HG02610 (cell line): ENCODE measurements around the gene RXRB.

Source experiments
- ATAC-seq: cut with Tn5 transposase; IDR thresholded peaks from one replicate; pipeline ENCODE4 v1.9.1; 2021; ENCODE audit warnings: mild to moderate bottlenecking, moderate library complexity; ENCODE audit not compliant: unreplicated experiment

RXRB gene

DNA sequence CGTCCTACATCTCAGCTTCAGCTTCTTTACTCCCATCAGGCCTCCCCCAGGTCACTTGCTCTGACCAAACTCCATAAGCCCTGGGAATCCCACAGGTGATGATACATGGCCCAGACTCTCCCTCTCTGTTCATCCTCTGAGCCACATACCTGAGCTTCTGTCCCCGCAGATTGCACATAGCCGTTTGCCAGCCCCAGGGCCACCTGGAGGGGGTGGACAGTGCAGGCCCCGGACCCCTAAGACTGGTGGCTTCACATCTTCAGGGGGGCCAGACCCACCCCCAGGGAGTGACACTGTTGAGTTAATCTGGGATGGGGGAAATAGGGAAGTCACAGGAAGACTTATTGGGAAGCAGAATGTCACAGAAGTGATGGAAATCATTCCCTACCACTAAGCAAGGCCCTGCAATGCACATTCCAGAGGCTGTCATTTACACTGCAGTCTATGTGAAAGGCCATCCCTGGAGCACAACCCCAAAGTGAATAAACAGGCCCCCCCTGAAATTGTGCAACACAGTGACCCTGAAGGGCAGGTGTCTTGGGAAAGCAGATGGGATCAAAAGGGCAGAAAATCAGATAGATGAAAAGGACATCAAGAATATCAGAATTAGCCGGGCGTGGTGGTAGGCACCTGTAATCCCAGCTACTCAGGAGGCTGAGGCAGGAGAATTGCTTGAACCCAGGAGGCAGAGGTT is 2.2 kb downstream of the RXRB start:
- no peak for ATAC-seq

DNA sequence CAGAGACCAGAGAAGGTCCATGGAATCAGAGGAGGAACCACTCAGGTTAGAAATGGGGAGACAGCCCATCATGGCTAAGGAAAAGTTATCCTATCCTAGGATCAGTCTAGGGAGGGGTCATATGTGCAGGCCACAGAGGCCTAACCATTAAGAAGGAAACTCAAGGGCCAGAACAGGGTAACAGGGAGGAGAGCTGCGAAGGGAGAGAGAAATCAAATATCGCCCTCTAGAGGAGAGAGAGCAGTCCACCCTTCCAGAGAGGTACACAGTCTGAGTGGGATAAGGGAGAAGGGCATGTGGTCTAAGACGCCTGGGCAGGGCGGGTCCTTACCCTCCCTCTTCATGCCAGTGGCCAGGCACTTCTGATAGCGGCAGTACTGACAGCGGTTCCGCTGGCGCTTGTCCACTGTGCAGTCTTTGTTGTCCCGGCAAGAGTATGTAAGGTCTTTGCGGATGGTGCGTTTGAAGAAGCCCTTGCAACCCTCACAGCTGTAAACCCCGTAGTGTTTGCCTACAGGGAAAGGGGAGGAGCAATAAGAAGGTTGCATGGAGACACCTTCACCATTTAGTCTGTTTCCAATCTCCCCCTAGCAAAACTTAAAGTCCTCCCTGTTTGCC is 2.9 kb downstream of the RXRB start:
- ATAC-seq, result no peak

DNA sequence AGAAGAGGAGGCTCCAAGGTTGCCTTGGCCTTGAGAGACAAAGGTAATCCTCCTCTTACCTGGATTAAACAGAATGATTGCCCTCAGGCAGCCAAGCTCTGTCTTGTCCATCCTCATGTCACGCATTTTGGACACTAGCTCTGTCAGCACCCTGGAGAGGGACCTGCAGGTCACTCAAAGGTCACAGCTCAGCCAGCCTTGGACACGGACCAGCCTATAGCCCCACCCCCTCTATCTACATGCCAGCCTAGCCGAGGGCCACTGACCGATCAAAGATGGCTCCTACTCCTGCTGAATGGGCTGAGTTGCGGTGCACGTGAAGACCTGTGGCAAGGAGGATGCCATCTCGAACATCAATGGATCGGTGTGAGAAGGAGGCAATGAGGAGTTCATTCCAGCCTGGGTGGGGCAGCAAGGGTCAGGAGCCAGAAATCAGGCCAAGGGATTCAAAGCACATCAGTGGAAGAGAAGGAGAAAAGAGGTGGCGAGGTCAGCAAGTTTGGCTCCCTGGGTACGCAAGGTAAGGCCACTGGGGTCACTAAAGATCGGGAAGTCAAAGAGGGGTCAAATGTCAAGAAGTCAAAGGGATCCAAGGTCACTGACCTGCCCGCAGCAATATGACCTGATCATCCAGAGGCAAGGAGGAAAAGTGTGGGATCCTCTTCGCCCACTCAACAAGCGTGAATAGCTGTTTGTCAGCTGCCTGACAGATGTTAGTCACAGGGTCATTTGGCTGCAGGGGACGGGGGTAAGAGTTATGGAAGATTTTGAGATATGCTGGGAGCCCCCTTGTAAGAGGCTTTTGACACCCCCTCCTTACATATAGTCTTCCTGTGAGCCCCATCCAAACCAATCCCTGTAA is 4.9 kb downstream of the RXRB start:
- no peak for ATAC-seq

DNA sequence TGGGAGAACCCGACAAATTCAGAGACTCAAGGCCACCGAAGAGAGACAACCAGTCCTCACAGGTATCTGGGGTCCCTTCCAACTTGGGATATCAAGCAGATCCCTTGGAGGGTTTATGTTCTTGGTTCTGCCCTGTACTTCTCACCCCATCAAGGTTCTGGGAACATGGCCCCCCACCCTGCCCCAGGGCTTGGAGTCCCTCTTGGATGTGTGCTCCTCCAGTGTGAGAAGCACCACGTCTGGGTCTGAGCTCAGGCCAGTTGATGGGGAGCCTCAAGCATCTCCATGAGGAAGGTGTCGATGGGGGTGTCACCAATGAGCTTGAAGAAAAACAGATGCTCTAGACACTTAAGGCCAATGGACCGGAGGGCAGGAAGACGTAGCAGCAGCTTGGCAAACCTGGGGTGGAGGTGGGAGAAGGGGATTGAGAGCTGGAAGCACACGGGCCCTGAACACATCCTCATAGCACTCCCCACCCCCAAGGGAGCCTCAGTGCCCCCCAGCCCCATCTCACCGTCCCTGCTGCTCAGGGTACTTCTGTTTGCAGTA is 6.0 kb downstream of the RXRB start:
- no peak for ATAC-seq

GRCh38 chr6:33193619-33194018 is 6.8 kb downstream of the RXRB start:
- ATAC-seq, result no peak

DNA sequence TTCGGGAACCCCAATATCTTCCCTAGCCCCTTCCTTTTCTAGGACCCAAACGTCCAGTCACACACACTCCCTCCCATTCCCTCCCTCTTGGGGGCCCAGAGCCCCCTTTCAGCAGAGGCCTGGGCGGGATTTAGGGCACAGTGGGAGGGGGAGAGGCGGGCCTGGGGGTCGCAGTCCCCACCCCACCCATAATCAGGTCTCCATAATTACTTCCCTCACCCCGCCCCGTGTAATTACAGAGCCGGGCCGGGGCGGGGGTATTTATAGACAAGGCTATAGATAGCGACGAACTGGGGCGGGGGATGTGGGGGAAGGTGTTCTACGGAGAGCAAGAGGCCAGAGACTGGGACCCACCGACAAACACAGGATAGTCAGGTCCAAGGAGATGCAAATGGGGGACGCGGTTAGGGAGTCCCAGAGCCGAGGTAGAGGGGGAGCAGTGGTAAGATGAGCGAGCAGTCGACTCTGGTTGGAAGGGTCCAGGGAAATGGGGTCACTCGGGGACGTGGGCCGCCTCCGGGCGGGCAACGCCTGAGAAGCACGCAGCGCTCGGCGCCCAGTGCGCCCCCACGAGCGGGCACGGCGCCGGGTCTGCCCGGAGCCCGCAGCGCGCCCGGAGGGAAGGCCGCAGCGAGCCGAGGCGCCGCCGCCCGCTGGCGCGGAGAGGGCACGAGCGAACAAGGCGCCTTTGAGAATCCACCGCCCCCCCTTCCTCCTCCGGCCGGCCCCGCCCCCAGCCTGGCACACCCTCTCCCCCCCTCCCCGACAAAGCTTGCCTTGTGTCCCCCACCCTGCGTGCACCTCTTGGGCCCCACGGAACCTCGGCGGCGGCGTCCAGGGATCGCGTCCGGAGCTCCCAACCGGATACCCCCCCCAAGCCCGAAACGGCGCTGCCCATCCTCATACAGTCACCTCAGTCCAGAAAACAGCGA is 7.5 kb downstream of the RXRB start:
- no peak for ATAC-seq

- ATAC-seq, result no peak
Measured at GRCh38 chr6:33192105-33192646, 8.3 kb downstream of the RXRB start, which contains the start of gene COL11A2. COL11A2 (minus strand) TSS chr6:33192467; CDS start chr6:33192240, 227 bp downstream.

DNA sequence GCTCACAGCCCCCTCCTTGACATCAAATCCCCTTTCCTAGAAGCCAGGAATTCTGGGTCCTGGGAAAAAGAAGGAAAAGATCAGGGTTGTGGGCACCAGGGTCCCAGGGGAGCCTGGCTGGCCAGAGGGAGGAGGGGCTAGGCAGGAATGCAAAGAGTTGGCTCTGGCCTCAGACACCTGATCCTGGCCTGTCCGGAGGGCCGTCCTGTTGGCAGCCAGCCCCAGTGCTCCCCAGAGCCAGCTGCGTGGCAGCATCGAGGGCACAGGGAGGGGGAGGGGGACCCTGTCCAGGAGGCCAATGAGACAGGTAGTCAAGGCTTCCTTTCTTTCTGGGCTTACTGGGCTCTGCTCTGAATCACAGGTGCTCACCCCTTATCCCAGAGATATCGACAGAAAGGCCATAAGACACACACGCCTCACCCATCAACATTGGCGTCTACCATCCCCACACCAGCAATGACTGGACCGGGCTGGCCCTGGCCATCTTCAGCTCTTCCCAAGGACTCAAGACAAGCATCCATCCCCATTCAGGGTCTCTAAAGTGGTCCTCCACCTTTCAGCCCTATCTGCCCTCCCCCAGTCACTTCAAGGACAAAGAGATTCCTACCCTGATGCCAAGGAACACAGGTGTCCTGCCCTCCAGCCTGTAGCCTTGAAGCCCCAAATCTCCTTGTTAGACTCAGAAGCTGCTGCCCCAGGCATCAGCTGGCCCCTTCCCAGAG is 8.9 kb downstream of the RXRB start:
- ATAC-seq, result no peak

- no peak for ATAC-seq
Measured at GRCh38 chr6:33190504-33191107, 9.9 kb downstream of the RXRB start.

DNA sequence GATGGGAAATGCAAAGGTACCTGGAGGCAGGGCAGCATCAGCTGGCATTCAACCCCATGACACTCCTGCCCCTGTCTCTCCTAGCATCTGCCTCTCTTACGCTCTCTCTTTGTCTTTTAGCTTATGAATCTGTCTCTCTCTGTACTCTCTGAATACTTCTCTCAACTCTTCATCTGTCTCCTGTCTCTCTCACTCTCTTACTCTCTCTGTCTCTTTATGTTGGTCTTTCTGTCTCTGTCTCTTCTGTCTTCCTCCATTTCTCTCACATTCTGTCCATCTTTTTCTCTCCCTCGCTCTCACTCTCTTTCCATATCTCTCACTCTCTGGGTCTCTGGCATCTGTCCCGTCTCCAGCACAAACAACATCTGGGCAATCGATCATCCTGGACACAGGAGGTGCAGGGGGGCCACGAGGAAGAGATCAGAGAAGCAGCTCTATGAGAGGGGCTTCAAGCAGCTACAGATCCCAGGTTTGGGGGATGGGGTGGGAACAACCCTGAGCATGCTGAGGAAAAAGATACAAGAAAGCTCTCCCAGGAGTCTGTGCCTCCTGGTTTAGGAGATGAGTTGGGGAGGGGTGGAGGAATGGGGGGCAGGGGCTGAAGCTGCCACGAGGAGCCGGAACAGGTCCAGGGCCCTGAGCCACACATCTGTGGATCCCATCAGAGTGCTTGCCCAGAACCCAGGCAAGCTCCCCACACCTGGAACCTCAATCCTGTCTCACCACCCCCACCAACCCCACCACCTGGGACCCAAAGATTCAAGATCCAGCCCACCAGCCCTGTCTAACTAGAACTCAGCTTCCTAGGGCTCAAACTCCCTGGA is 10.6 kb downstream of the RXRB start:
- ATAC-seq, result no peak

- ATAC-seq, result no peak
Measured at GRCh38 chr6:33189164-33189563, 11.3 kb downstream of the RXRB start.

- ATAC-seq, result no peak
Measured at GRCh38 chr6:33187809-33188208, 12.7 kb downstream of the RXRB start.

GRCh38 chr6:33185654-33186187 is 14.7 kb downstream of the RXRB start:
- ATAC-seq, result no peak

- no peak for ATAC-seq
Measured at GRCh38 chr6:33185190-33185589, 15.3 kb downstream of the RXRB start.

- ATAC-seq, result no peak
Measured at GRCh38 chr6:33183071-33183683, 17.3 kb downstream of the RXRB start.

GRCh38 chr6:33181141-33181540 is 19.3 kb downstream of the RXRB start:
- no peak for ATAC-seq

DNA sequence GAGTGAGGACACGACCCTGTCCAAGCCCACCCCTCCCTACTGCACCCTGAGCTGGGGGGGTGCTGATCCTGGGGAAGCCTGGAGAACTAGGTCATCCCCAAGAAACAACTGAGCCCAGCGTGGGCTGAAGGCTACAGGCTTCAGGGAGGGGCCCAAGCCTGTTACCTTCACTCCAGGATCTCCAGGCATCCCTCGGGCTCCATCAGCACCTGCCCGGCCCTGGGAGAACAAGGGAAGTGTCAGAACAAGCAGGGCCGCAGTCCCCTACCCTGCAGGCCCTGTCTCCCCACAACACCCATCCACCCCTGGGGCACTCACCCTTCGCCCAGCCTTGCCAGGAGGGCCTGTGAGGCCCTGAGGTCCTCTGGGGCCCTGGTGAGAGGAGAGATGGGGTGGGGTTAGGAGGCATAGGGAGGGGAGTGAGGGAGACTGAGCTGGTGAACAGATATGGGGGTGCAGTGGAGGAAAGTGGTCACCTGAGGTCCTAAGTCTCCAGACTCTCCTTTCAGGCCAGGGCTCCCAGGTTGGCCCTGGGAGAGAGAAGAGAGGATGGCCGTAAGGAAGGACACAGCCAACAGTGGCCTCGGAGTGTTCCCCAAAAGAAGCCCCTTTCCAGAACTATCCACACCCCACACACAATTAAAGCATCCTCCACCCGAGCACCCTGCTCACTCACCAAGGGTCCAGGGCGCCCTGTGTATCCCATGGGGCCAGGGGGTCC is 21.6 kb downstream of the RXRB start:
- ATAC-seq, result no peak
